ENCODE results near the gene CDC20B. TPM values are rescaled to one million over a fixed set of nuclear protein-coding genes. Genes with fewer than 3 reads are reported as not detected.

CDC20B gene
- total RNA-seq, 1 experiment from 2014 or later = not detected

DNA sequence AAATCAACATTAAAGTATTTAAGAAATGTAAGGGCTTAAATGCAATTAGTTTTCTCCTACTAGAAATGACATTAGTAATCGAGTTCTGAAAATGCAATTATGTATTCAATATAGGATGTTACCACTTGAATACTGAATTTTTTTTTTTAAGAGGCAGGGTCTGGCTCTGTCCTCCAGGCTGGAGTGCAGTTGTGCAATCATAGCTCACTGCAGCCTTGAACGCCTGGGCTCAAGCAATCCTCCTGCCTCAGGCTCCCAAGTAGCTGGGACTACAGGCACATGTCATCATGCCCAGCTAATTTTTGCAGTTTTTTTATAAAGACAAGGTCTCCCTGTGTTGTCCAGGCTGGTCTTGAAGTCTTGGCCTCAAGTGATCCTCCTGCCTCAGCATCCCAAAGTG lies 1.5 kb downstream of the CDC20B start:
- Mint-ChIP-seq H3K27me3 (ENCODE audit: insufficient read depth, unreplicated experiment) (peaks cover 11% of the 10 kb centered on the region), H3K36me3 (ENCODE audit: insufficient read depth, unreplicated experiment) (peaks cover 6% of the 10 kb centered on the region), H3K27ac (ENCODE audit: unreplicated experiment) (no peak overlapping the region), H3K4me1 (ENCODE audit: low read depth, unreplicated experiment) (peaks cover 7% of the 10 kb centered on the region), H3K9me3 (ENCODE audit: unreplicated experiment) (no peaks in the 10 kb centered on the region), H3K4me3 (ENCODE audit: unreplicated experiment) (no peak overlapping the region)
- TF ChIP-seq, protein P1, sequence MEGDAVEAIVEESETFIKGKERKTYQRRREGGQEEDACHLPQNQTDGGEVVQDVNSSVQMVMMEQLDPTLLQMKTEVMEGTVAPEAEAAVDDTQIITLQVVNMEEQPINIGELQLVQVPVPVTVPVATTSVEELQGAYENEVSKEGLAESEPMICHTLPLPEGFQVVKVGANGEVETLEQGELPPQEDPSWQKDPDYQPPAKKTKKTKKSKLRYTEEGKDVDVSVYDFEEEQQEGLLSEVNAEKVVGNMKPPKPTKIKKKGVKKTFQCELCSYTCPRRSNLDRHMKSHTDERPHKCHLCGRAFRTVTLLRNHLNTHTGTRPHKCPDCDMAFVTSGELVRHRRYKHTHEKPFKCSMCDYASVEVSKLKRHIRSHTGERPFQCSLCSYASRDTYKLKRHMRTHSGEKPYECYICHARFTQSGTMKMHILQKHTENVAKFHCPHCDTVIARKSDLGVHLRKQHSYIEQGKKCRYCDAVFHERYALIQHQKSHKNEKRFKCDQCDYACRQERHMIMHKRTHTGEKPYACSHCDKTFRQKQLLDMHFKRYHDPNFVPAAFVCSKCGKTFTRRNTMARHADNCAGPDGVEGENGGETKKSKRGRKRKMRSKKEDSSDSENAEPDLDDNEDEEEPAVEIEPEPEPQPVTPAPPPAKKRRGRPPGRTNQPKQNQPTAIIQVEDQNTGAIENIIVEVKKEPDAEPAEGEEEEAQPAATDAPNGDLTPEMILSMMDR (IDR thresholded peaks at IDR 0.05; ENCODE audit: insufficient read depth in 1 of 2, low read depth in 1 of 2, low read length in 1 of 2, severe bottlenecking in 1 of 2, unreplicated experiment in 1 of 2) = no peak
- intact Hi-C loops (cut with micrococcal nuclease; ENCODE audit: unreplicated experiment) = loop anchor here (5.0 to 10.0 kb wide), 2 partner anchors 136 to 233 kb away; partner anchors contain the start of genes DHX29 and MTREX
- CTCF ChIA-PET = interaction anchor here (0.6 kb wide), 1 partner anchor 16 kb away, joined by 3 read pairs; no protein-coding TSS in a partner anchor
- Histone ChIP-seq H3K9me3 (no peaks in the 10 kb centered on the region), H3K36me3 (ENCODE audit: control insufficient read depth, insufficient read depth, low read length) (no peaks in the 10 kb centered on the region), H3K4me3 (ENCODE audit: low read depth, low read length) (no peak overlapping the region), H3K4me1 (peaks cover 11% of the 10 kb centered on the region), H3K27me3 (replicated peaks; ENCODE audit: control insufficient read depth, insufficient read depth, low read length) (peaks cover 3% of the 10 kb centered on the region)
- POLR2A ChIA-PET = no interaction called here
- no peak for DNase-seq
- BruUV-seq (replicated peaks) = no TSS peak

DNA sequence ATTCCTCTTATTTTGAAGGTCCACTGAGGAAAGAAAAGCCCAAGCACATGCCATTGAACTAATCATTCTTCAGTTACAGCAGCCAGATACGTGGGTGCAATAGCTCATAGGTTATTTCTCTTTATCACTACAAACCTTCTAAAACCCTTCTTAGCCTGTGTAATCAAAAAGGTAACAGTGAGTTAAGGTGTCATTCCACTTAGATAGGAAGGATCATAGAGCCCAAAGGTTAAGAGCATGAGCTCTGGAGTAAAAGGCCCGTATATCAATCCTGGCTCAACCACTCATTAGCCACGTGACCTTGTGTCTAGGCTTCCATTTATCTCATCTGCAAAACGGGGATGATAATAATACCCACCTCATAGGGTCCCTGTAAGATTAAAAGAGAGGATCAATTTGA lies 10.3 kb downstream of the CDC20B start:
- Mint-ChIP-seq H3K27me3 (ENCODE audit: insufficient read depth, unreplicated experiment) (no peaks in the 10 kb centered on the region), H3K9me3 (ENCODE audit: unreplicated experiment) (no peaks in the 10 kb centered on the region), H3K36me3 (ENCODE audit: insufficient read depth, unreplicated experiment) (no peaks in the 10 kb centered on the region), H3K4me1 (ENCODE audit: low read depth, unreplicated experiment) (no peaks in the 10 kb centered on the region), H3K27ac (ENCODE audit: unreplicated experiment) (no peak overlapping the region), H3K4me3 (ENCODE audit: unreplicated experiment) (no peak overlapping the region)
- TF ChIP-seq, protein P1 (IDR thresholded peaks at IDR 0.05; ENCODE audit: insufficient read depth in 1 of 2, low read depth in 1 of 2, low read length in 1 of 2, severe bottlenecking in 1 of 2, unreplicated experiment in 1 of 2) = no peak
- no peak overlapping the region for H3K4me3 ChIP-seq (ENCODE audit: low read depth, low read length)
- no peaks in the 10 kb centered on the region for H3K9me3 ChIP-seq
- no peaks in the 10 kb centered on the region for H3K27me3 ChIP-seq (replicated peaks; ENCODE audit: control insufficient read depth, insufficient read depth, low read length)
- ChIA-PET CTCF (no interaction called here), POLR2A (no interaction called here)
- no TSS peak for BruUV-seq (replicated peaks)
- H3K36me3 ChIP-seq (ENCODE audit: control insufficient read depth, insufficient read depth, low read length) = no peaks in the 10 kb centered on the region
- no peaks in the 10 kb centered on the region for H3K4me1 ChIP-seq
- no peak for DNase-seq
- intact Hi-C loops (cut with micrococcal nuclease; ENCODE audit: unreplicated experiment) = no loop called here

DNA sequence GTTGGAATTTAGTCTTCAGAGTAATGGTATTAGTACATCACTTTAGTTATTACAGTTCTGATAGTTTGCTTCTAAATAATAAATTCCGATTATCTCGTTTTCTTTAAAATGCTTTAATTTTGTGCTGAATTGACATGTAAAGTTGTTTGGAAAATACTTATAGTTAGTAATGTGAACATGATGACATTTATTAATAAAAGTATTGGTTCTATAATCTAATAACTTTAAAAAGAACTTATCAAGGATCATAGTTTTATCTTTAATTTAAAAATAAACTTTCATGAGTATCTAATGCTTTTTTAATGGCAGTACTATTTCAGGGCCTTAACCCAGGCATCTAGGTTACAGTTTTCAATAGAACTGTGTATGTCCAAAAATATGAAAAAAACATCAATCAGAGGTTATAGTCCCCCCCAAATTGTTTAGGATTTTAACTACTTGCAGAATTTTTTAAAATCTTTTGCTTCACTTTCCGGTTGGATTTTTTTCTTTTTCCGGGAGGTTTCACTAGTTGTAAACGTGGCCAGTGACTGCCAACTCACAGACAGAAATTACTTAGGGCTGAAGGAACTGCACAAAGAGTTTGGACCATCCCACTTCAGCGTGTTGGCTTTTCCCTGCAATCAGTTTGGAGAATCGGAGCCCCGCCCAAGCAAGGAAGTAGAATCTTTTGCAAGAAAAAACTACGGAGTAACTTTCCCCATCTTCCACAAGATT lies 12.3 kb downstream of the CDC20B start:
- Mint-ChIP-seq H3K36me3 (ENCODE audit: insufficient read depth, unreplicated experiment) (no peaks in the 10 kb centered on the region), H3K27ac (ENCODE audit: unreplicated experiment) (peak overlapping the region; percentile 78), H3K27me3 (ENCODE audit: insufficient read depth, unreplicated experiment) (peaks cover 13% of the 10 kb centered on the region), H3K9me3 (ENCODE audit: unreplicated experiment) (no peaks in the 10 kb centered on the region), H3K4me3 (ENCODE audit: unreplicated experiment) (peak overlapping the region; percentile 78), H3K4me1 (ENCODE audit: low read depth, unreplicated experiment) (no peaks in the 10 kb centered on the region)
- H3K27me3 ChIP-seq (replicated peaks; ENCODE audit: control insufficient read depth, insufficient read depth, low read length) = no peaks in the 10 kb centered on the region
- TF ChIP-seq, protein P1 (IDR thresholded peaks at IDR 0.05; ENCODE audit: insufficient read depth in 1 of 2, low read depth in 1 of 2, low read length in 1 of 2, severe bottlenecking in 1 of 2, unreplicated experiment in 1 of 2) = no peak
- ChIA-PET CTCF (interaction anchor here (0.6 to 1.6 kb wide), 17 partner anchors 15 to 644 kb away, joined by 3 to 42 read pairs (median 4); partner anchors contain the start of genes CCNO and MCIDAS), POLR2A (no interaction called here)
- H3K4me3 ChIP-seq (ENCODE audit: low read depth, low read length) = peak overlapping the region; percentile 32
- peak in 1 of 2 experiments; percentile 39 for DNase-seq
- H3K9me3 ChIP-seq = no peaks in the 10 kb centered on the region
- intact Hi-C loops (cut with micrococcal nuclease; ENCODE audit: unreplicated experiment) = no loop called here
- BruUV-seq (replicated peaks) = TSS peak; percentile 70
- no peaks in the 10 kb centered on the region for H3K36me3 ChIP-seq (ENCODE audit: control insufficient read depth, insufficient read depth, low read length)
- H3K4me1 ChIP-seq = no peaks in the 10 kb centered on the region
